HG03460 (cell line): Measurements from ENCODE around the gene MAP2K3.

Source experiments
- ATAC-seq: cut with Tn5 transposase; IDR thresholded peaks from one replicate; pipeline ENCODE4 v1.9.1; 2021; ENCODE audit not compliant: unreplicated experiment

MAP2K3 gene

GRCh38 chr17:21284319-21285163 lies at the start of gene MAP2K3:
TSS of gene MAP2K3 (plus strand) at chr17:21284711. CDS start at chr17:21284921, 210 bp downstream.
- peak; percentile 66 for ATAC-seq

- no peak for ATAC-seq
Observed at GRCh38 chr17:21235921-21236320, 48.6 kb upstream of the MAP2K3 start.

- ATAC-seq, result no peak
Observed at GRCh38 chr17:21239680-21240368, 44.7 kb upstream of the MAP2K3 start.

- ATAC-seq, result no peak
Observed at GRCh38 chr17:21240369-21241055, 44.0 kb upstream of the MAP2K3 start.

- no peak for ATAC-seq
Observed at GRCh38 chr17:21241564-21241963, 42.9 kb upstream of the MAP2K3 start.

- ATAC-seq, result no peak
Observed at GRCh38 chr17:21242026-21242697, 42.3 kb upstream of the MAP2K3 start.

GRCh38 chr17:21242780-21243515 lies 41.6 kb upstream of the MAP2K3 start:
- no peak for ATAC-seq

- no peak for ATAC-seq
Observed at GRCh38 chr17:21243516-21244303, 40.8 kb upstream of the MAP2K3 start.

GRCh38 chr17:21245639-21246084 lies 38.8 kb upstream of the MAP2K3 start:
- no peak for ATAC-seq

GRCh38 chr17:21246698-21247097 lies 37.8 kb upstream of the MAP2K3 start:
- no peak for ATAC-seq

GRCh38 chr17:21247552-21248258 lies 36.8 kb upstream of the MAP2K3 start:
- no peak for ATAC-seq

GRCh38 chr17:21248500-21248899 lies 36.0 kb upstream of the MAP2K3 start:
- ATAC-seq, result no peak

GRCh38 chr17:21249086-21249795 lies 35.3 kb upstream of the MAP2K3 start:
- ATAC-seq, result no peak

GRCh38 chr17:21249920-21250703 lies 34.4 kb upstream of the MAP2K3 start:
- no peak for ATAC-seq

GRCh38 chr17:21250854-21251253 lies 33.7 kb upstream of the MAP2K3 start:
- no peak for ATAC-seq

GRCh38 chr17:21251337-21252010 lies 33.0 kb upstream of the MAP2K3 start:
- no peak for ATAC-seq

GRCh38 chr17:21252289-21252795 lies 32.2 kb upstream of the MAP2K3 start:
- ATAC-seq, result no peak
